HG03439 (cell line): ENCODE data around the gene RPL12.

ENCODE experiments used
- ATAC-seq: cut with Tn5 transposase; IDR thresholded peaks from one replicate; pipeline ENCODE4 v1.9.1; 2021; ENCODE audit warnings: mild to moderate bottlenecking, moderate library complexity; ENCODE audit not compliant: unreplicated experiment

RPL12 gene

DNA sequence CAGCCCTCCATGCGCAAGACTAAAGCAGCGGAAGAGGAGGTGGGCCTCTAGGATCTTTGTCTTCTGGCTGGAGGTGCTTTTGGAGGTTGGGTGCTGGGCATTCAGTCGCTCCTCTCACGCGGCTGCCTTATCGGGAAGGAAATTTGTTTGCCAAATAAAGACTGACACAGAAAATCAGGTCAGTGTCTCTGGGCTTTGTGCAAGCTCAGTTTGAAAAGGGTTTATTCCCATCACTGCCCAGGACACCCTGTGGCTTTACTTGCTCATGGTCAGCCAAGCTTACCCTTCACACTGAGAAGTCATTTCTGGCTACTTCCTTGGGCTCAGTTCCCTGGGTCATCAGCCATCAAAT is 43.7 kb downstream of the RPL12 start:
- no peak for ATAC-seq

DNA sequence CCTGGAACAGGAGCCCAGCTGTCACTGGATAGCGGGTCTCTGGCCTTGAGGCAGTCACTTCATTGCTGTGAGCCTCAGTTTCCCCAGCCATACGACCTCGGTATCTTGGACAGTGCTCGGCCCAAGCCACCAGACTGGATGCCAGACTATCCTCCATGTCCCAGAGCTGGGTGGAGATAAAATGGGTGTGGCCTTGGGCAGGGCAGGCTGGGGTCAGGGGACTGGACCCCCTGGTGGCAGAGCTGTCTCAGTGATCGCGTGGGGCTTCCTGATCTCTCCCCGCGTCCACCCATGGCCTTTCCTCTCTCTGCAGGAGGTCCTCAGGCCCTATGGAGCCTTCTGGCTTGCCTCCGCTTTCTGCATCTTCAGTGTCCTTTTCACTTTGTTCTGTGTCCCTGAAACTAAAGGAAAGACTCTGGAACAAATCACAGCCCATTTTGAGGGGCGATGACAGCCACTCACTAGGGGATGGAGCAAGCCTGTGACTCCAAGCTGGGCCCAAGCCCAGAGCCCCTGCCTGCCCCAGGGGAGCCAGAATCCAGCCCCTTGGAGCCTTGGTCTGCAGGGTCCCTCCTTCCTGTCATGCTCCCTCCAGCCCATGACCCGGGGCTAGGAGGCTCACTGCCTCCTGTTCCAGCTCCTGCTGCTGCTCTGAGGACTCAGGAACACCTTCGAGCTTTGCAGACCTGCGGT is 44.3 kb downstream of the RPL12 start:
- ATAC-seq, result no peak

DNA sequence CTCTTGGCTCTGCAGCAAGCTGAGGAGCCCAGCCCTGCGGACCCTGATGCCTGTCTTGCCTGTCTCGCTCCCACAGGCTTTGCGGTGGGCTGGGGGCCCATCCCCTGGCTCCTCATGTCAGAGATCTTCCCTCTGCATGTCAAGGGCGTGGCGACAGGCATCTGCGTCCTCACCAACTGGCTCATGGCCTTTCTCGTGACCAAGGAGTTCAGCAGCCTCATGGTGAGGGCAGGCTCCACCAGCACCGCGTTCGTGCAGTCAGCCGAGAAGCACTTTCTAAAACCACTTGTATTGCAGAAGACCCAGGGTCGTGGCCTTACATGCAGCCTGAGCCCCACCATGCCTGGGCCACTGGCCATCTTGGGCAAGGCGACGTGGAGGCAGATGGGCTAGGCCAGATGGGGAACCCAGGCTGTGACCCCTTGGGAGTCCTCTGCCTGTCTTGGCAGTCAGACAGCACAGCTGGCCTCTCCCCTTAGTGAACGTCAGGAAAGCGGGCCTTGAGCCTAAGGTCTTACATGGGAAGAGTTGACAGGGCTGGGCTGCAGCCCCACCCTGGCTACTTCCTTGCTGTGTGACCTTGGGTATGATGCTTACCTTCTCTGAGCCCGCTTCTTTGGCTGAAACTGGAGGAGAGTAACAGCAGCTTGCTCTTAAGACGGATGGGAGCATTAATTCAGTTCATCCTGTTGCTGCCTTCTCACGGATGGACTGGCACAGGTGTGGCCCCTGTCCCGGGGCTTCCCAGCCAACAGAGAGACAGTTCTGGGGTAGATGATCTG is 45.7 kb downstream of the RPL12 start:
- no peak for ATAC-seq

DNA sequence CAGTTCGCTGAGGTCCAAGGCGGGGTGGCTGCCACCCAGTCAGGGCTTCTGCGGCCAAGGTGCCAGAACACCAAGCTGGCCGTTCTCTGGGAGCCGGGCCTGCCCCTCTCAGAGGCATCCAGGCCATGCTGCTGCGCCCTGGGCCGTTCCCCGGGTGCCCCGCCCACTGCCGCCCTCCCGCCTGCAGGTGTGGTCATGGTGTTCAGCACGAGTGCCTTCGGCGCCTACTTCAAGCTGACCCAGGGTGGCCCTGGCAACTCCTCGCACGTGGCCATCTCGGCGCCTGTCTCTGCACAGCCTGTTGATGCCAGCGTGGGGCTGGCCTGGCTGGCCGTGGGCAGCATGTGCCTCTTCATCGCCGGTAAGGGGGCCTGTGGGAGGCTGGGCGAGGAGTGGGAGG is 46.6 kb downstream of the RPL12 start:
- ATAC-seq, result no peak

DNA sequence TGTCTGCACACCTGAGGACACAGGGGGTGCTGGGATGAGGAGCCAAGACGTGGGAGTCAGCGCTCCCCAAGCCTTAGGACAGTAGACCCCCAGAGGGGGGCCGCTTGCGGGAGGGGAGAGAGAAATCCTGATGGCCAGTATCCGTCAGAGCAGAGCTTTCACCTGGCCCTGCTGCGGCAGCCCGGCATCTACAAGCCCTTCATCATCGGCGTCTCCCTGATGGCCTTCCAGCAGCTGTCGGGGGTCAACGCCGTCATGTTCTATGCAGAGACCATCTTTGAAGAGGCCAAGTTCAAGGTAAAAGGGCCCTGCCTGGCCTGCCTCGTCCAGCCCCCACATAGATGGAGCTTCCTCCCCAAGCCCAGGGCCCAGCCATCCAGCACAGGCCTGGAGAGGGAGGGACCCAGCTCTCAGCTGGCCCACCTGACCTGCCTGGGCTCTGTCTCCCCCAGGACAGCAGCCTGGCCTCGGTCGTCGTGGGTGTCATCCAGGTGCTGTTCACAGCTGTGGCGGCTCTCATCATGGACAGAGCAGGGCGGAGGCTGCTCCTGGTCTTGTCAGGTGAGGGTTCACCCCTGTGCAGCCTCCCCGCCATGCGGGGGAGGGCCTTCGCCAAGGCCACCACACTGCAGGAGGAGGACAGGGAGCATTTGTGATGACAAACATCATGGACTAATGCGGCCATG is 47.6 kb downstream of the RPL12 start:
- no peak for ATAC-seq

DNA sequence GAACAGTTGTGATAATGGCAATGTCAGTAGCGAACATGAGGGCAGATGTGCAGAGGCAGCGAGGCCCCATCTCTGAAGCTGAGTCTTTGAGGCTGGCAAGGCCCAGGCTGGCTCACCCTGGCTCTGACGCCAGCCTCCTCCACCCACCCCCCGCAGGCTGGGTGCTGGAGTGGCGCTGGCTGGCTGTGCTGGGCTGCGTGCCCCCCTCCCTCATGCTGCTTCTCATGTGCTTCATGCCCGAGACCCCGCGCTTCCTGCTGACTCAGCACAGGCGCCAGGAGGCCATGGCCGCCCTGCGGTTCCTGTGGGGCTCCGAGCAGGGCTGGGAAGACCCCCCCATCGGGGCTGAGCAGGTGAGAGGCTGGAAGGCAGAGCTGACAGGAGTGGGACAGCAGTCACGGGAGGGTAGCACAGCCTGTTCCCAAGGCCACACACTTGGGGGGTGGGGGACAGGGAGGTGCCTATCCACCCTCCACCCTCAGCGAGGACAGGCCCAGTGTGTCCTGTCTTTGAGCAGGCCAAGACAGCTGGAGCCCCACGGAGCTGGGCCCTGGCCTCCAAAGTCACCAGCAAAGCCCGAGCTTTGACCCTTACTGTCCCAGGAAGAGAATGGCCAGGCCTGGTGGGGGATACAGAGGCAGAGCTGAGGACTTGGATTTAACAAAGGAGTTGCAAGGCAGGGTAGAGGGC is 48.7 kb downstream of the RPL12 start:
- no peak for ATAC-seq

DNA sequence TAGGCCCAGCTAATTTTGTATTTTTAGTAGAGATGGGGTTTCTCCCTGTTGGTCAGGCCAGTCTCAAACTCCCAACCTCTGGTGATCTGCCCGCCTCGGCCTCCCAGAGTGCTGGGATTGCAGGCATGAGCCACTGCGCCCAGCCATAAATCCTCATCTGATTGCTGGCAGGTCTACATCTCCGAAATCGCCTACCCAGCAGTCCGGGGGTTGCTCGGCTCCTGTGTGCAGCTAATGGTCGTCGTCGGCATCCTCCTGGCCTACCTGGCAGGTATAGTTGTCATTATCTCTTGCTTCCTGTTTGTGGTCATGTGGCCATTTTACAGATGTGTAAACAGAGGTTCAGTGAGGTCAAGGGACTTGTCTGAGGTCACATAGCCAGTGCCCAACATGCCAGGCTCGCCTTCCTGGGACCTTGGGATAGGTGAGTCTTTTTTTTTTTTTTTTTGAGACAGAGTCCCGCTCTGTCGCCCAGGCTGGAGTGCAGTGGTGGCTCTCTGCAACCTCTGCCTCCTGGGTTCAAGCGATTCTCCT is 51.4 kb downstream of the RPL12 start:
- ATAC-seq, result no peak

DNA sequence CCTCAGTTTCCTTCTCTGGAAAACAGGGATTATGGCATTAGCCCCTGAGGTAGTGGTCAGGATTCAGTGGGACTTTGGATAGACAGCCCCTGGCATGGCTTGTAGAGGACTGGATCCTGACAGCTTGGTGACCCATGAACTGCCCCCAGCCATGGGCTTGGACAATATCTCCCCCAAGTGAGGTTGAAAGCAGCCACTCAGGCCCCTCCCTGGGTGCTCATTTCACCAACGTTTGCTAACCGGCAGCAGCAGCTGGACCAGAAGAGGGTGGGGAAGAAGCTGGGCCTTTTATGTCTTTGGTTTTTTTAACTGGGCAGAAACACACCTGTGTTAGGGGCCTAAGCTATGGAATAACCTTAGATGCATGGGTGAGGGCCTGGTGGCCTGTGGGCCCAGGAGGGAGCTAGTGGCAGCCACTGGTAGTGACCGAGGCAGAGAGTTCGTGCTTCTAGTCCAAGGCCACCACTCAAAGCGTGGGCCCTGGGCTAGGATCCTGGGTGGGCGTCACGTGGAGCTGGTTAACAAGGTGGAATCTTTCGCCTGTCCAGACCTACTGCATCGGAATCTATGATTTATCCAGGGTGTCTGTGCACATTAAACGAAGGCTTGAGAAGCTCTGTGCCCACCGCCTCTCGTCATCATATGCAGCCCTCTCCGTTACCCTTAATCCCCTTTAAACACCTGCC is 52.3 kb downstream of the RPL12 start:
- ATAC-seq, result no peak

DNA sequence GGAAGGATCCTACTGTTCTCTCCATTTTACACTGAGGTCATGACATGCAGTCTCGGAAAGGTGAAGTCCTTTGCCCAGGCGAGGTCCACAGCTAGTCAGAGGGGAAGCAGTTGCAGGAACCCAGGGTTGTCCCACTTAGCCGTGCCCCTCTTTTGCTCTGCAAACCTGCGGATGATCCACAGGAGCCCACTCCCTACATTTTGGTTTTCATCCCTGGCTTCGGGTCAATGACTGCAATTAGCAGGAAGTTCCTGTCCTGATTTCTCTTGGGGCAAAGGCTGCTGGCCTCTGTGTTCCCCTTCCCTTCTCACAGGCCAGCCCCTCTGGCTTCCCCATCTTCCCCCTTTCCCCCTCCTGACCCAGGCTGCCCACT is 52.9 kb downstream of the RPL12 start:
- ATAC-seq, result no peak
